Thoracic aorta (tissue), 2 donors: ENCODE measurements around the gene FAM120AOS. TPM values are rescaled to one million over a fixed set of nuclear protein-coding genes. Genes with fewer than 3 reads are reported as not detected.

Experiments used
- ATAC-seq: fragments of 150-250 bp; one replicate; pipeline ENCODE4 v1.8.0; 2017; ENCODE audit warnings: low read depth; ENCODE audit not compliant: insufficient number of reproducible peaks, low FRiP score
- DNase-seq: peaks from one replicate; pipeline ENCODE4 v3.0.0-alpha.2; 2020; ENCODE audit warnings: low spot score
- H3K27ac ChIP-seq, 2 donors: fragments of 200-600 bp; sonication (generic); 1 replicate in 1 of 2; 2 replicates in 1 of 2; pipeline ENCODE4 v1.5.1; 2016; ENCODE audit warnings: mild to moderate bottlenecking in 2 of 2, moderate library complexity in 2 of 2
- H3K27me3 ChIP-seq: fragments of 200-600 bp; sonication (generic); replicated peaks from 2 replicates; pipeline ENCODE4 v1.6.0; 2016; ENCODE audit warnings: mild to moderate bottlenecking; ENCODE audit not compliant: insufficient read depth
- H3K36me3 ChIP-seq: fragments of 200-600 bp; sonication (generic); one replicate; pipeline ENCODE4 v1.5.1; 2016
- H3K4me1 ChIP-seq, 2 donors: fragments of 200-600 bp; sonication (generic); 1 replicate in 1 of 2; 2 replicates in 1 of 2; pipeline versions ENCODE4 v1.5.1 to v1.6.0; 2016; ENCODE audit warnings: low read depth in 2 of 2, mild to moderate bottlenecking in 1 of 2; ENCODE audit not compliant: control insufficient read depth in 1 of 2
- H3K4me3 ChIP-seq: fragments of 200-600 bp; sonication (generic); 2 replicates; pipeline ENCODE4 v1.5.1; 2016; ENCODE audit warnings: mild to moderate bottlenecking
- H3K9me3 ChIP-seq: fragments of 200-600 bp; sonication (generic); 2 replicates; pipeline ENCODE4 v1.5.1; 2016
- total RNA-seq, 2 donors: library from RNA; depleted of rRNA; stranded (reverse); fragments of >200 nt; gene quantifications; one replicate each; pipeline versions ENCODE4 v1.1.0 to v1.2.3, GENCODE V29; 2016
- TF ChIP-seq, protein P1 (sequence below): fragments of 200-600 bp; sonication (generic); IDR thresholded peaks from one replicate; pipeline ENCODE4 v1.5.1; 2019; ENCODE audit warnings: antibody characterized with exemption

The FAM120AOS gene
- total RNA-seq, 2 donors from 2014 or later: 48.5 to 56.2 TPM

DNA sequence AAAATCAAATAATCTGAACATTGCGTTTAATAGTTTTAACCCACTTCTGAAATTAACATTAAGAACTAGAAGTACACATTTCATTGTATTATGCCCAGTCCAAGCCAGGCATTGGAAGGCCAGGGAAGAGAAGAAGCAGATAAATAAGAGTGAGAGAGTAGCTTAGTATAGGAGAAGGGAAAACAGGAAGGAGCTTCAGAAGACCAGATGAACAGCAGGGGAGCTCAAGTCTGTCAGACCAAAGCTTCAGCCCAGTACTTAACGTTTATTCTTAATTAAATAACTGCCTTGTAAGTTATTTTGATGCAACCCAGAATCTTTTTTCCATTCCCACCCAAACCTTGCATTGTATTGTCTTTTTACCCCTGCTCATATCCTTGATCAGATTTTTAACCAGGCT is 11.5 kb upstream of the FAM120AOS start:
- Histone ChIP-seq H3K27me3 (no peaks in the 10 kb centered on the region), H3K4me3 (no peak overlapping the region), H3K36me3 (no peaks in the 10 kb centered on the region), H3K9me3 (no peaks in the 10 kb centered on the region), H3K27ac (peak overlapping the region in 1 of 2 donors; percentile 10), H3K4me1 (peaks cover 43 to 54% of the 10 kb centered on the region in 2 donors)
- TF ChIP-seq, protein P1, sequence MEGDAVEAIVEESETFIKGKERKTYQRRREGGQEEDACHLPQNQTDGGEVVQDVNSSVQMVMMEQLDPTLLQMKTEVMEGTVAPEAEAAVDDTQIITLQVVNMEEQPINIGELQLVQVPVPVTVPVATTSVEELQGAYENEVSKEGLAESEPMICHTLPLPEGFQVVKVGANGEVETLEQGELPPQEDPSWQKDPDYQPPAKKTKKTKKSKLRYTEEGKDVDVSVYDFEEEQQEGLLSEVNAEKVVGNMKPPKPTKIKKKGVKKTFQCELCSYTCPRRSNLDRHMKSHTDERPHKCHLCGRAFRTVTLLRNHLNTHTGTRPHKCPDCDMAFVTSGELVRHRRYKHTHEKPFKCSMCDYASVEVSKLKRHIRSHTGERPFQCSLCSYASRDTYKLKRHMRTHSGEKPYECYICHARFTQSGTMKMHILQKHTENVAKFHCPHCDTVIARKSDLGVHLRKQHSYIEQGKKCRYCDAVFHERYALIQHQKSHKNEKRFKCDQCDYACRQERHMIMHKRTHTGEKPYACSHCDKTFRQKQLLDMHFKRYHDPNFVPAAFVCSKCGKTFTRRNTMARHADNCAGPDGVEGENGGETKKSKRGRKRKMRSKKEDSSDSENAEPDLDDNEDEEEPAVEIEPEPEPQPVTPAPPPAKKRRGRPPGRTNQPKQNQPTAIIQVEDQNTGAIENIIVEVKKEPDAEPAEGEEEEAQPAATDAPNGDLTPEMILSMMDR: no peak
- no peak for ATAC-seq
- no peak for DNase-seq

DNA sequence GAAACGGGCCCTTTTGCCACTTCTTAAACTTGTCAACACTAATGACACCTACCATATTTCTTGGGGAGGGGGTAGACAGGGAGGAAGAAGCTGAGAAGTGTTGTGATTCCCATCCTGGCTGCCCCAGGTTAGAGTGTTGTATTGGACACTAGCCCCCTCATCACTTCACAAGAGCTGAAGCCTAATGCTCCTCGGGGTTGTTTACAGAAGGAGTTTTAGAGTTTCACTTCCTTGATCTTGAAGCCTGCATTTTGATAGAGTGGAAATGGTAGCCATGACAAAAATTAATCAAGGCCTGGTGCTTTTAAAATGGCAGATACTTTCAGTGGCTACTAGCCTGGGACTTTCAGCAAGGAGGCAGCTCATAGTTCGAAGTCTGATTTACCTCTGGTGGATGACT is 11.0 kb upstream of the FAM120AOS start:
- no peak for ATAC-seq
- DNase-seq: no peak
- Histone ChIP-seq H3K4me3 (no peak overlapping the region), H3K9me3 (no peaks in the 10 kb centered on the region), H3K27me3 (no peaks in the 10 kb centered on the region), H3K36me3 (no peaks in the 10 kb centered on the region), H3K27ac (peak overlapping the region in 1 of 2 donors; percentile 10), H3K4me1 (peaks cover 39 to 53% of the 10 kb centered on the region in 2 donors)
- TF ChIP-seq, protein P1: no peak

DNA sequence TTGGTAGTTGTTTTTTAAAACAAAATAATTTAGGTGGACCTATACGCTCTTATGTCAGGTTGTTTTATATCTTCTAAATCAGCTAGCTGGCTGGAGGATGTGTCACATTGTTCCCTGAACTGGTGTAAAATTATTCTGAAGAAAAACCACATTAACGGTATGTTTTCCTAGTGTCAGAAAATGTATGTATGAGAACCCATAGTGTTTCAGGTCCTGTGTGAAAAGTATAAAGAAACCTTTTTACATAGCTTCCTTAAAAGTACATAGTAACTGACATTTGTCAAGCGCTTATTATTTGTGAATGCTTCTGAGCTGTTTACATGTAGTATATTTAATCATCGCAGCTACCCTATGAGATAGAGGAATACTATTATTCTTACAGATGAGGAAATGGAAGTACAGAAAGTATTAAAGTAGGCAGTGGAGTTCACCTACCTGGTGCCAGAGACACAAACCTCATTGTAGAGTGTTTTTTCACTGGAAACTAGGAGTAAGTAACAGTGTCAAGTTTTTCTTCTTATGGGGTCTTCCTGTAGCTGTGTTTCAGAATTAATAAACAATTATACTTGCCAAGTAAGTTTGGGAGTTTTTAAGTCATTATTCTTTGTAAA is 10.4 kb upstream of the FAM120AOS start:
- no peaks in the 10 kb centered on the region for H3K36me3 ChIP-seq
- DNase-seq (no peak), ATAC-seq (no peak)
- TF ChIP-seq, protein P1: no peak
- H3K27me3 ChIP-seq: no peaks in the 10 kb centered on the region
- no peak overlapping the region for H3K4me3 ChIP-seq
- H3K4me1 ChIP-seq: peaks cover 32 to 53% of the 10 kb centered on the region in 2 donors
- no peaks in the 10 kb centered on the region for H3K9me3 ChIP-seq
- H3K27ac ChIP-seq: no peak overlapping the region

GRCh38 chr9:93461821-93462220 is 8.4 kb upstream of the FAM120AOS start:
- no peak for ATAC-seq
- Histone ChIP-seq H3K27ac (no peak overlapping the region), H3K9me3 (no peaks in the 10 kb centered on the region), H3K27me3 (no peaks in the 10 kb centered on the region), H3K4me1 (peaks cover 26 to 45% of the 10 kb centered on the region in 2 donors), H3K36me3 (no peaks in the 10 kb centered on the region), H3K4me3 (no peak overlapping the region)
- TF ChIP-seq, protein P1: no peak
- DNase-seq: no peak

DNA sequence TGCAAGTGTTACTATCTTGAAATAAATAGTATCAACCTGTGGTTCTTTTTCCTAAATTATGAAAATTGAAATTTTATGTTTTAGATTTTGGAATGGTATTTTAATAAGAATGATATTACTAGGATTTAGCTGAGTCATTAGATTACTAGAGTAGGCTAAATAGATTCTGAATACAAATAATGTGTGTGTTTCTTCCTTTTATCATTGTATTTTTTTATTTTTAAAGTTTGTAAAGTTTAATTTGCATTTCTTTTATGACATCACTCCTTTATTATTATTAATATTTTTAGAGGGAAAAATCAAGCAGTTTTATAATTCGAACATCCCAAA is 8.0 kb upstream of the FAM120AOS start:
- TF ChIP-seq, protein P1: no peak
- no peak for ATAC-seq

More for the DNA sequence above, 8.0 kb upstream of the FAM120AOS start:
- no peak overlapping the region for H3K4me3 ChIP-seq
- no peaks in the 10 kb centered on the region for H3K36me3 ChIP-seq
- no peak for DNase-seq
- peaks cover 25 to 45% of the 10 kb centered on the region in 2 donors for H3K4me1 ChIP-seq
- no peaks in the 10 kb centered on the region for H3K9me3 ChIP-seq
- H3K27me3 ChIP-seq: no peaks in the 10 kb centered on the region
- H3K27ac ChIP-seq: no peak overlapping the region
